Measurements from ENCODE around the gene RASSF1.
A peak's percentile ranks its signal among the peaks of the same experiment; 100 is the strongest.

RASSF1 gene

GRCh38 chr3:50292159-50293078 lies 48.2 kb downstream of the RASSF1 start, which contains the start of gene IFRD2:
Gene IFRD2, minus strand, starts transcription at chr3:50292429. Its CDS starts 155 bp downstream, at chr3:50292274.
- H3K36me3 ChIP-seq = peaks cover 24% of the 10 kb centered on the region
- TF ChIP-seq, protein P1, sequence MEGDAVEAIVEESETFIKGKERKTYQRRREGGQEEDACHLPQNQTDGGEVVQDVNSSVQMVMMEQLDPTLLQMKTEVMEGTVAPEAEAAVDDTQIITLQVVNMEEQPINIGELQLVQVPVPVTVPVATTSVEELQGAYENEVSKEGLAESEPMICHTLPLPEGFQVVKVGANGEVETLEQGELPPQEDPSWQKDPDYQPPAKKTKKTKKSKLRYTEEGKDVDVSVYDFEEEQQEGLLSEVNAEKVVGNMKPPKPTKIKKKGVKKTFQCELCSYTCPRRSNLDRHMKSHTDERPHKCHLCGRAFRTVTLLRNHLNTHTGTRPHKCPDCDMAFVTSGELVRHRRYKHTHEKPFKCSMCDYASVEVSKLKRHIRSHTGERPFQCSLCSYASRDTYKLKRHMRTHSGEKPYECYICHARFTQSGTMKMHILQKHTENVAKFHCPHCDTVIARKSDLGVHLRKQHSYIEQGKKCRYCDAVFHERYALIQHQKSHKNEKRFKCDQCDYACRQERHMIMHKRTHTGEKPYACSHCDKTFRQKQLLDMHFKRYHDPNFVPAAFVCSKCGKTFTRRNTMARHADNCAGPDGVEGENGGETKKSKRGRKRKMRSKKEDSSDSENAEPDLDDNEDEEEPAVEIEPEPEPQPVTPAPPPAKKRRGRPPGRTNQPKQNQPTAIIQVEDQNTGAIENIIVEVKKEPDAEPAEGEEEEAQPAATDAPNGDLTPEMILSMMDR (IDR thresholded peaks at IDR 0.05; ENCODE audit: low read depth, low read length) = no peak
- no peaks in the 10 kb centered on the region for H3K27me3 ChIP-seq
- peak within 1 kb of the TSS; percentile 88 for H3K4me3 ChIP-seq (ENCODE audit: low read depth, low read length)
- peak; percentile 93 for DNase-seq
- H3K4me1 ChIP-seq = no peaks in the 10 kb centered on the region
- H3K9me3 ChIP-seq = no peaks in the 10 kb centered on the region

DNA sequence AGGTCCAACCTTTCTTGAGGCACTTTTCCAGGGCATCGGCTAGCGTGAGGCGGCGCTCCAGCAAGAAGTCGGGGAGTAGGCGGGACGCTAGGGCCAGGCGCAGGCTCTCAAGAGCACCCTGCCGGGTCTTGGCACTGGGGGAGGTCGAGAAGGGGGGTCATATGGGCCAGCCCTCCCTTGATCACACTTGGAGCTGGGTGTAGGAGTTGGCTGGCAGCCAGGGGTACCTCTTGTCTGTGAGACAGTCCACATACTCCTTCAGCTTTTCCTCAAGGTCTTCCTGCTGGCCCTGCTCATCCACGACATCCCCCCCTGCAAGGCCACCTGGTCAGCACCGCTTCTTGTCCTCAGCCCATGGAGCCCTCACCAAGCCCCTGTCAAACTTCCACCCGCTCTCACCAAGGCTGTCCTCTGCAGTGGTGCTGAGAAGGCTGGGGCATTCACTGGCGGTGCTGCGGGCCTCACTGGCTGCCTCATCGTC lies 50.4 kb downstream of the RASSF1 start:
- no peak for DNase-seq
- TF ChIP-seq, protein P1 (IDR thresholded peaks at IDR 0.05; ENCODE audit: low read depth, low read length) = no peak
- no peaks in the 10 kb centered on the region for H3K4me1 ChIP-seq
- H3K27me3 ChIP-seq = no peaks in the 10 kb centered on the region
- H3K9me3 ChIP-seq = no peaks in the 10 kb centered on the region
- H3K36me3 ChIP-seq = peaks cover 27% of the 10 kb centered on the region
- no peak overlapping the region for H3K4me3 ChIP-seq (ENCODE audit: low read depth, low read length)

- TF ChIP-seq, protein P1 (IDR thresholded peaks at IDR 0.05; ENCODE audit: low read depth, low read length) = no peak
- no peak overlapping the region for H3K4me3 ChIP-seq (ENCODE audit: low read depth, low read length)
- no peaks in the 10 kb centered on the region for H3K4me1 ChIP-seq
- peaks cover 27% of the 10 kb centered on the region for H3K36me3 ChIP-seq
- no peaks in the 10 kb centered on the region for H3K27me3 ChIP-seq
- DNase-seq = no peak
- H3K9me3 ChIP-seq = no peaks in the 10 kb centered on the region
These were observed 51.5 kb downstream of the RASSF1 start for GRCh38 chr3:50289130-50289529.

DNA sequence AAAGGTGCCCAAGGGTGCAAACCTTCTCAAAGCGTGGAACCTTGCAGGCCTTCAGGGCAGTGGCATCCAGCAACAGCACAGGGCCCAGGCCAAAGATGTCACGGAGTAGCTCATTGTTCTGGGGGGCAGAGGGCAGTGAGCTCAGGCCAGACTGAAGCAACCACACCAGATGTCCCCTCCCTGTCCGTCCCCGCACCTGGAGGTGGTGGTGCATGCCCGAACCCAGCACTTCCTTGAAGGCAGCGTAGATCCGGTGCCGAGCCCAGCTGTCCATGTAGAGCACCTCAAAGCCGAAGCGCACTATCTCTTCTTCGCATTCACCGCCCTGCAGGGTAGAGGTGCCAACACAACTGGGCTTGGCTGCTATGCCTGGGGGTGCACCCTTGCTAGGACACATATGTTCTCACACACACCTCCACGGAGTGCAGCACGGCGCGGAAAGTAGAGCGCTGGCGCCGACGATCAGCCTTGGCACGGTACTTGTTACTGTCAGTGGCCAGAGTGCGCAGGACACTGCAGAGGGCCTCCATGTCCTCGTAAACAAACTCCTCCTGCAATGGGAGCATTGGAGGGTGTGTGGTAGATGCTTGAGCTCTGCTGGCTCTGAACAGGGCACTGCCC lies 52.1 kb downstream of the RASSF1 start:
- H3K9me3 ChIP-seq = no peaks in the 10 kb centered on the region
- no peak for DNase-seq
- H3K4me1 ChIP-seq = no peaks in the 10 kb centered on the region
- H3K36me3 ChIP-seq = peaks cover 27% of the 10 kb centered on the region
- no peaks in the 10 kb centered on the region for H3K27me3 ChIP-seq
- TF ChIP-seq, protein P1 (IDR thresholded peaks at IDR 0.05; ENCODE audit: low read depth, low read length) = no peak
- H3K4me3 ChIP-seq (ENCODE audit: low read depth, low read length) = no peak overlapping the region

- Histone ChIP-seq H3K4me3 (ENCODE audit: low read depth, low read length) (no peak overlapping the region), H3K4me1 (no peaks in the 10 kb centered on the region), H3K36me3 (peaks cover 27% of the 10 kb centered on the region), H3K27me3 (no peaks in the 10 kb centered on the region), H3K9me3 (no peaks in the 10 kb centered on the region)
- TF ChIP-seq, protein P1 (IDR thresholded peaks at IDR 0.05; ENCODE audit: low read depth, low read length) = no peak
- DNase-seq = no peak
These were observed 53.4 kb downstream of the RASSF1 start for GRCh38 chr3:50287262-50287661.

Measured in BE2C (cell line).